GM12865 (cell line): Measurements from ENCODE around the gene ITM2B.

Experiments
- DNase-seq: peaks from one replicate; pipeline ENCODE4 v3.0.0; 2010; ENCODE audit warnings: low read depth
- H3K4me3 ChIP-seq: 2 replicates; pipeline ENCODE4 v1.5.1; 2011; ENCODE audit warnings: mild to moderate bottlenecking, low read depth, low read length, control low read depth
- CTCF ChIP-seq: IDR thresholded peaks from 2 replicates; pipeline ENCODE4 v1.5.1; 2011; ENCODE audit warnings: low read length, control low read depth, low read depth, inconsistent platforms; ENCODE audit not compliant: insufficient read depth; ENCODE audit errors: missing control alignments

The ITM2B gene

GRCh38 chr13:48278806-48279205, 45.8 kb downstream of the ITM2B start:
- H3K4me3 ChIP-seq: no peak overlapping the region
- DNase-seq: no peak
- no peak for TF ChIP-seq CTCF

GRCh38 chr13:48281556-48281955, 48.5 kb downstream of the ITM2B start:
- no peak for TF ChIP-seq CTCF
- no peak for DNase-seq
- no peak overlapping the region for H3K4me3 ChIP-seq

- TF ChIP-seq CTCF: no peak
- no peak overlapping the region for H3K4me3 ChIP-seq
- no peak for DNase-seq
Measured at GRCh38 chr13:48291730-48292129, 58.7 kb downstream of the ITM2B start.

GRCh38 chr13:48292650-48293049, 59.6 kb downstream of the ITM2B start:
- DNase-seq: no peak
- no peak for TF ChIP-seq CTCF
- H3K4me3 ChIP-seq: no peak overlapping the region

- no peak for TF ChIP-seq CTCF
- DNase-seq: no peak
- no peak overlapping the region for H3K4me3 ChIP-seq
Measured at GRCh38 chr13:48294653-48295052, 61.6 kb downstream of the ITM2B start.

- no peak for DNase-seq
- H3K4me3 ChIP-seq: no peak overlapping the region
- no peak for TF ChIP-seq CTCF
Measured at GRCh38 chr13:48295271-48295670, 62.3 kb downstream of the ITM2B start.

GRCh38 chr13:48296528-48296927, 63.5 kb downstream of the ITM2B start:
- peak; percentile 38 for DNase-seq
- TF ChIP-seq CTCF: no peak
- no peak overlapping the region for H3K4me3 ChIP-seq
